ENCODE data around the gene DQX1.
A peak's percentile ranks its signal among the peaks of the same experiment; 100 is the strongest.
"Not testable (repeated sequence)": the region's sequence is repeated elsewhere in the genome, so short reads cannot be mapped to it uniquely, and the experiment has no call there.

The DQX1 gene

GRCh38 chr2:74486141-74486540 lies 39.9 kb downstream of the DQX1 start:
- TF ChIP-seq POLR2A (IDR thresholded peaks at IDR 0.05; ENCODE audit: extremely low read depth, insufficient read length) (no peak), MYC (IDR thresholded peaks at IDR 0.05; ENCODE audit: low read depth, low read length) (no peak)
- TF ChIP-seq, protein P1, sequence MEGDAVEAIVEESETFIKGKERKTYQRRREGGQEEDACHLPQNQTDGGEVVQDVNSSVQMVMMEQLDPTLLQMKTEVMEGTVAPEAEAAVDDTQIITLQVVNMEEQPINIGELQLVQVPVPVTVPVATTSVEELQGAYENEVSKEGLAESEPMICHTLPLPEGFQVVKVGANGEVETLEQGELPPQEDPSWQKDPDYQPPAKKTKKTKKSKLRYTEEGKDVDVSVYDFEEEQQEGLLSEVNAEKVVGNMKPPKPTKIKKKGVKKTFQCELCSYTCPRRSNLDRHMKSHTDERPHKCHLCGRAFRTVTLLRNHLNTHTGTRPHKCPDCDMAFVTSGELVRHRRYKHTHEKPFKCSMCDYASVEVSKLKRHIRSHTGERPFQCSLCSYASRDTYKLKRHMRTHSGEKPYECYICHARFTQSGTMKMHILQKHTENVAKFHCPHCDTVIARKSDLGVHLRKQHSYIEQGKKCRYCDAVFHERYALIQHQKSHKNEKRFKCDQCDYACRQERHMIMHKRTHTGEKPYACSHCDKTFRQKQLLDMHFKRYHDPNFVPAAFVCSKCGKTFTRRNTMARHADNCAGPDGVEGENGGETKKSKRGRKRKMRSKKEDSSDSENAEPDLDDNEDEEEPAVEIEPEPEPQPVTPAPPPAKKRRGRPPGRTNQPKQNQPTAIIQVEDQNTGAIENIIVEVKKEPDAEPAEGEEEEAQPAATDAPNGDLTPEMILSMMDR (IDR thresholded peaks at IDR 0.05; ENCODE audit: low read depth, low read length) = no peak
- no peak for DNase-seq (ENCODE audit: low read depth)
- H3K4me3 ChIP-seq (ENCODE audit: low read depth, low read length) = no peak overlapping the region

- not testable (repeated sequence) for DNase-seq (ENCODE audit: low read depth)
- peak overlapping the region; percentile 84 for H3K4me3 ChIP-seq (ENCODE audit: low read depth, low read length)
These were observed 42.3 kb downstream of the DQX1 start for GRCh38 chr2:74483675-74484164.

GRCh38 chr2:74482801-74483674 lies 43.0 kb downstream of the DQX1 start, which contains the start of the genes CCDC142 and TTC31:
Gene CCDC142, minus strand, starts transcription at chr2:74482998. Its CDS starts 161 bp downstream, at chr2:74482837.
Gene TTC31, plus strand, starts transcription at chr2:74483081. Its CDS starts 15 bp downstream, at chr2:74483096.
- peak within 1 kb of the TSS; percentile 84 for H3K4me3 ChIP-seq (ENCODE audit: low read depth, low read length)
- TF ChIP-seq, protein P1 (IDR thresholded peaks at IDR 0.05; ENCODE audit: low read depth, low read length) = peak; percentile 93
- peak; percentile 55 for TF ChIP-seq POLR2A (IDR thresholded peaks at IDR 0.05; ENCODE audit: extremely low read depth, insufficient read length)
- peak; percentile 17; the same call in 1 of the 2 replicates for TF ChIP-seq MAX (IDR thresholded peaks at IDR 0.05; ENCODE audit: low read depth, low read length)
- TF ChIP-seq MYC (IDR thresholded peaks at IDR 0.05; ENCODE audit: low read depth, low read length) = peak; percentile 52; the same call in 1 of the 2 replicates
- peak; percentile 98 for DNase-seq (ENCODE audit: low read depth)

DNA sequence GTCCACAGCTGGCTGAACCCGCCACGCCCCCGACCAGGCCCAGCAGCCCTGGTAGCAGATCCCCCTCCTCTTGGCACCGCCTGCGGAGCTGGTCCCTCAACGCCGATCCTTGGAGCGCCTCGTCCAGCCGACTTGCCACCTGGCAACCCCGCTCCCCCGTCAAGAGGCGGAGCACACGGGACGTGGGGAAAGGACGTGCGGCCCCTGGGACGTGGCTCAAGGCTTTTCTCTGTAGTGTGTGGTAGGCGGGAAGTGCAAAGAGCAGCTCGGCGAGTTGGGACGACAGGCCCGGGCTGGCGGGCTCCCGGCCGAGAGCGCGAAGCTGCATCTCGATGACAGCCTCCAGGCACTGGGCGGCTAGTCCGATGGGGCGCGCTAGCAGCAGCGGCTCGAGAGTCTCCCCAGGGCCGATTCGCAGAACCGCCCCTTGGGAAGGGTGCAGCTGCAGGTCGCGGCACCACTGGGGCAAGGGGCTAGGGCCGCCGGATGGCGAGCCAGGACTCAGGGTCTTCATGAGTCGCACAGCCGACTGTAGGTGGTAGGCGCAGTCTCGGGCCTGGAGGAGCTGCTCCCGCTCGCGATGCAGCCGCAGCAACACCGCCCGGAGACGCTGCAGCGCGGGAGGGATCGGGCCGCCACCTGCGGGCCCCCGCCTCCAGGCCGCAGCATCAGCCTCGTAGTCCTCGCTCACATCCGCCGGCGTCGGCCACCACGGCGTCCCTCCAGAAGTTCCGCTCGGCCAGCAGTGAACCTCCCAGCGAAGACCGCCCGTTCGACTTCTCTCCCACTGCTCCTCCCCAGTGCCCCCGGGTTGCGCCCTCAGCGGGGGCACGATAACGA lies 43.9 kb downstream of the DQX1 start:
- H3K4me3 ChIP-seq (ENCODE audit: low read depth, low read length) = peak overlapping the region; percentile 84
- TF ChIP-seq MYC (IDR thresholded peaks at IDR 0.05; ENCODE audit: low read depth, low read length) (no peak), MAX (IDR thresholded peaks at IDR 0.05; ENCODE audit: low read depth, low read length) (no peak), POLR2A (IDR thresholded peaks at IDR 0.05; ENCODE audit: extremely low read depth, insufficient read length) (no peak)
- TF ChIP-seq, protein P1 (IDR thresholded peaks at IDR 0.05; ENCODE audit: low read depth, low read length) = no peak
- DNase-seq (ENCODE audit: low read depth) = peak; percentile 86

- no peak for DNase-seq (ENCODE audit: low read depth)
- no peak for TF ChIP-seq MAX (IDR thresholded peaks at IDR 0.05; ENCODE audit: low read depth, low read length)
- TF ChIP-seq MYC (IDR thresholded peaks at IDR 0.05; ENCODE audit: low read depth, low read length) = no peak
- TF ChIP-seq, protein P1 (IDR thresholded peaks at IDR 0.05; ENCODE audit: low read depth, low read length) = no peak
- TF ChIP-seq POLR2A (IDR thresholded peaks at IDR 0.05; ENCODE audit: extremely low read depth, insufficient read length) = no peak
- H3K4me3 ChIP-seq (ENCODE audit: low read depth, low read length) = peak overlapping the region; percentile 84
These were observed 44.6 kb downstream of the DQX1 start for GRCh38 chr2:74481431-74481830.

GRCh38 chr2:74474899-74475298 lies 51.1 kb downstream of the DQX1 start:
- peak; percentile 44 for DNase-seq (ENCODE audit: low read depth)
- H3K4me3 ChIP-seq (ENCODE audit: low read depth, low read length) = no peak overlapping the region

More at GRCh38 chr2:74474899-74475298, 51.1 kb downstream of the DQX1 start:
- TF ChIP-seq POLR2A (IDR thresholded peaks at IDR 0.05; ENCODE audit: extremely low read depth, insufficient read length) = no peak
- TF ChIP-seq, protein P1 (IDR thresholded peaks at IDR 0.05; ENCODE audit: low read depth, low read length) = peak; percentile 57

Data from NB4 (cell line).